ENCODE results near the gene CEACAM7.

The CEACAM7 gene

DNA sequence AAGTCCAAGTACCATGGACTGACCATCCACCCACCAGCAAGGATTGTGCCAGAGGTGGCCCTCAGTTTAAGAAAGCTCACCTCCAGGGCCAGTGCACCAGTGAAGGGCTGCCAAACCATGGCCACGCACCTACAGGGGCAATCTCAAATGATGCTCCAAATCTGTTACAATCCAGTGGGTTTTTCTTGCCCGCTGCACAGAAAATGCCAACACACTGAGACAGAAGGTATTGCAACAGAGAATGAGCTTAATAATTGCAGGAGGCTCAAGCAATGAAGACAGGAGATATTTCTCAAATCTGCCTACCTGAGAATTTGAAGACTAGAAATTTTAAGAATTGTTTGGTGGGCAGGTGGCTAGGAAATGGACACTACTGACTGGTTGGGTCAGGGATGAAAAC, 22.0 kb downstream of the CEACAM7 start (continued):
- TF ChIP-seq, protein P1, sequence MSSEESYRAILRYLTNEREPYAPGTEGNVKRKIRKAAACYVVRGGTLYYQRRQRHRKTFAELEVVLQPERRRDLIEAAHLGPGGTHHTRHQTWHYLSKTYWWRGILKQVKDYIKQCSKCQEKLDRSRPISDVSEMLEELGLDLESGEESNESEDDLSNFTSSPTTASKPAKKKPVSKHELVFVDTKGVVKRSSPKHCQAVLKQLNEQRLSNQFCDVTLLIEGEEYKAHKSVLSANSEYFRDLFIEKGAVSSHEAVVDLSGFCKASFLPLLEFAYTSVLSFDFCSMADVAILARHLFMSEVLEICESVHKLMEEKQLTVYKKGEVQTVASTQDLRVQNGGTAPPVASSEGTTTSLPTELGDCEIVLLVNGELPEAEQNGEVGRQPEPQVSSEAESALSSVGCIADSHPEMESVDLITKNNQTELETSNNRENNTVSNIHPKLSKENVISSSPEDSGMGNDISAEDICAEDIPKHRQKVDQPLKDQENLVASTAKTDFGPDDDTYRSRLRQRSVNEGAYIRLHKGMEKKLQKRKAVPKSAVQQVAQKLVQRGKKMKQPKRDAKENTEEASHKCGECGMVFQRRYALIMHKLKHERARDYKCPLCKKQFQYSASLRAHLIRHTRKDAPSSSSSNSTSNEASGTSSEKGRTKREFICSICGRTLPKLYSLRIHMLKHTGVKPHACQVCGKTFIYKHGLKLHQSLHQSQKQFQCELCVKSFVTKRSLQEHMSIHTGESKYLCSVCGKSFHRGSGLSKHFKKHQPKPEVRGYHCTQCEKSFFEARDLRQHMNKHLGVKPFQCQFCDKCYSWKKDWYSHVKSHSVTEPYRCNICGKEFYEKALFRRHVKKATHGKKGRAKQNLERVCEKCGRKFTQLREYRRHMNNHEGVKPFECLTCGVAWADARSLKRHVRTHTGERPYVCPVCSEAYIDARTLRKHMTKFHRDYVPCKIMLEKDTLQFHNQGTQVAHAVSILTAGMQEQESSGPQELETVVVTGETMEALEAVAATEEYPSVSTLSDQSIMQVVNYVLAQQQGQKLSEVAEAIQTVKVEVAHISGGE (tag by site-specific recombination; conservative IDR thresholded peaks at IDR 0.05; ENCODE audit: low read depth) = no peak
- TF ChIP-seq ZFP37 (tag by site-specific recombination; IDR thresholded peaks at IDR 0.05) (no peak), TCF7L2 (IDR thresholded peaks at IDR 0.05; ENCODE audit: borderline replicate concordance, low read depth, low read length) (no peak), ZNF585B (tag by site-specific recombination; IDR thresholded peaks at IDR 0.05) (no peak), KLF7 (tag by site-specific recombination; IDR thresholded peaks at IDR 0.05; ENCODE audit: borderline replicate concordance) (no peak), BCL11A (tag by site-specific recombination; IDR thresholded peaks at IDR 0.05; ENCODE audit: low read depth) (no peak), ZNF473 (tag by site-specific recombination; IDR thresholded peaks at IDR 0.05) (no peak), ZNF37A (tag by site-specific recombination; IDR thresholded peaks at IDR 0.05) (no peak), ZNF658 (tag by site-specific recombination; IDR thresholded peaks at IDR 0.05) (no peak), ZNF133 (tag by site-specific recombination; IDR thresholded peaks at IDR 0.05) (no peak), ZNF76 (tag by site-specific recombination; IDR thresholded peaks at IDR 0.05; ENCODE audit: borderline replicate concordance, low read depth) (no peak), ZNF202 (tag by site-specific recombination; IDR thresholded peaks at IDR 0.05; ENCODE audit: borderline replicate concordance) (no peak), ZNF433 (tag by site-specific recombination; IDR thresholded peaks at IDR 0.05; ENCODE audit: low read depth) (no peak), ZNF785 (tag by site-specific recombination; IDR thresholded peaks at IDR 0.05) (no peak), HOXC10 (CRISPR knock-in tag; IDR thresholded peaks at IDR 0.05) (no peak)
- TF ChIP-seq, protein P2, sequence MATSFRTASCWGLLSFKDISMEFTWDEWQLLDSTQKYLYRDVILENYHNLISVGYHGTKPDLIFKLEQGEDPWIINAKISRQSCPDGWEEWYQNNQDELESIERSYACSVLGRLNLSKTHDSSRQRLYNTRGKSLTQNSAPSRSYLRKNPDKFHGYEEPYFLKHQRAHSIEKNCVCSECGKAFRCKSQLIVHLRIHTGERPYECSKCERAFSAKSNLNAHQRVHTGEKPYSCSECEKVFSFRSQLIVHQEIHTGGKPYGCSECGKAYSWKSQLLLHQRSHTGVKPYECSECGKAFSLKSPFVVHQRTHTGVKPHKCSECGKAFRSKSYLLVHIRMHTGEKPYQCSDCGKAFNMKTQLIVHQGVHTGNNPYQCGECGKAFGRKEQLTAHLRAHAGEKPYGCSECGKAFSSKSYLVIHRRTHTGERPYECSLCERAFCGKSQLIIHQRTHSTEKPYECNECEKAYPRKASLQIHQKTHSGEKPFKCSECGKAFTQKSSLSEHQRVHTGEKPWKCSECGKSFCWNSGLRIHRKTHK (tag by site-specific recombination; IDR thresholded peaks at IDR 0.05) = no peak
- TF ChIP-seq, protein P3, sequence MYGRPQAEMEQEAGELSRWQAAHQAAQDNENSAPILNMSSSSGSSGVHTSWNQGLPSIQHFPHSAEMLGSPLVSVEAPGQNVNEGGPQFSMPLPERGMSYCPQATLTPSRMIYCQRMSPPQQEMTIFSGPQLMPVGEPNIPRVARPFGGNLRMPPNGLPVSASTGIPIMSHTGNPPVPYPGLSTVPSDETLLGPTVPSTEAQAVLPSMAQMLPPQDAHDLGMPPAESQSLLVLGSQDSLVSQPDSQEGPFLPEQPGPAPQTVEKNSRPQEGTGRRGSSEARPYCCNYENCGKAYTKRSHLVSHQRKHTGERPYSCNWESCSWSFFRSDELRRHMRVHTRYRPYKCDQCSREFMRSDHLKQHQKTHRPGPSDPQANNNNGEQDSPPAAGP (tag by site-specific recombination; IDR thresholded peaks at IDR 0.05) = no peak
- TF ChIP-seq, protein P4, sequence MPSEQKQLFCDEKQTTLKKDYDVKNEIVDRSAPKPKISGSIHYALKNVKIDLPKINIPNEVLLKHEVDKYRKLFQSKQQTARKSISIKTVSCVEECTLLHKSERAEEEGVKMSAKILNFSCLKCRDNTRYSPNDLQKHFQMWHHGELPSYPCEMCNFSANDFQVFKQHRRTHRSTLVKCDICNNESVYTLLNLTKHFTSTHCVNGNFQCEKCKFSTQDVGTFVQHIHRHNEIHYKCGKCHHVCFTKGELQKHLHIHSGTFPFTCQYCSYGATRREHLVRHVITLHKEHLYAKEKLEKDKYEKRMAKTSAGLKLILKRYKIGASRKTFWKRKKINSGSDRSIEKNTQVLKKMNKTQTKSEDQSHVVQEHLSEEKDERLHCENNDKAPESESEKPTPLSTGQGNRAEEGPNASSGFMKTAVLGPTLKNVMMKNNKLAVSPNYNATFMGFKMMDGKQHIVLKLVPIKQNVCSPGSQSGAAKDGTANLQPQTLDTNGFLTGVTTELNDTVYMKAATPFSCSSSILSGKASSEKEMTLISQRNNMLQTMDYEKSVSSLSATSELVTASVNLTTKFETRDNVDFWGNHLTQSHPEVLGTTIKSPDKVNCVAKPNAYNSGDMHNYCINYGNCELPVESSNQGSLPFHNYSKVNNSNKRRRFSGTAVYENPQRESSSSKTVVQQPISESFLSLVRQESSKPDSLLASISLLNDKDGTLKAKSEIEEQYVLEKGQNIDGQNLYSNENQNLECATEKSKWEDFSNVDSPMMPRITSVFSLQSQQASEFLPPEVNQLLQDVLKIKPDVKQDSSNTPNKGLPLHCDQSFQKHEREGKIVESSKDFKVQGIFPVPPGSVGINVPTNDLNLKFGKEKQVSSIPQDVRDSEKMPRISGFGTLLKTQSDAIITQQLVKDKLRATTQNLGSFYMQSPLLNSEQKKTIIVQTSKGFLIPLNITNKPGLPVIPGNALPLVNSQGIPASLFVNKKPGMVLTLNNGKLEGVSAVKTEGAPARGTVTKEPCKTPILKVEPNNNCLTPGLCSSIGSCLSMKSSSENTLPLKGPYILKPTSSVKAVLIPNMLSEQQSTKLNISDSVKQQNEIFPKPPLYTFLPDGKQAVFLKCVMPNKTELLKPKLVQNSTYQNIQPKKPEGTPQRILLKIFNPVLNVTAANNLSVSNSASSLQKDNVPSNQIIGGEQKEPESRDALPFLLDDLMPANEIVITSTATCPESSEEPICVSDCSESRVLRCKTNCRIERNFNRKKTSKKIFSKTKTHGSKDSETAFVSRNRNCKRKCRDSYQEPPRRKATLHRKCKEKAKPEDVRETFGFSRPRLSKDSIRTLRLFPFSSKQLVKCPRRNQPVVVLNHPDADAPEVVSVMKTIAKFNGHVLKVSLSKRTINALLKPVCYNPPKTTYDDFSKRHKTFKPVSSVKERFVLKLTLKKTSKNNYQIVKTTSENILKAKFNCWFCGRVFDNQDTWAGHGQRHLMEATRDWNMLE (tag by site-specific recombination; conservative IDR thresholded peaks at IDR 0.05; ENCODE audit: low read depth) = no peak
- TF ChIP-seq, protein P5, sequence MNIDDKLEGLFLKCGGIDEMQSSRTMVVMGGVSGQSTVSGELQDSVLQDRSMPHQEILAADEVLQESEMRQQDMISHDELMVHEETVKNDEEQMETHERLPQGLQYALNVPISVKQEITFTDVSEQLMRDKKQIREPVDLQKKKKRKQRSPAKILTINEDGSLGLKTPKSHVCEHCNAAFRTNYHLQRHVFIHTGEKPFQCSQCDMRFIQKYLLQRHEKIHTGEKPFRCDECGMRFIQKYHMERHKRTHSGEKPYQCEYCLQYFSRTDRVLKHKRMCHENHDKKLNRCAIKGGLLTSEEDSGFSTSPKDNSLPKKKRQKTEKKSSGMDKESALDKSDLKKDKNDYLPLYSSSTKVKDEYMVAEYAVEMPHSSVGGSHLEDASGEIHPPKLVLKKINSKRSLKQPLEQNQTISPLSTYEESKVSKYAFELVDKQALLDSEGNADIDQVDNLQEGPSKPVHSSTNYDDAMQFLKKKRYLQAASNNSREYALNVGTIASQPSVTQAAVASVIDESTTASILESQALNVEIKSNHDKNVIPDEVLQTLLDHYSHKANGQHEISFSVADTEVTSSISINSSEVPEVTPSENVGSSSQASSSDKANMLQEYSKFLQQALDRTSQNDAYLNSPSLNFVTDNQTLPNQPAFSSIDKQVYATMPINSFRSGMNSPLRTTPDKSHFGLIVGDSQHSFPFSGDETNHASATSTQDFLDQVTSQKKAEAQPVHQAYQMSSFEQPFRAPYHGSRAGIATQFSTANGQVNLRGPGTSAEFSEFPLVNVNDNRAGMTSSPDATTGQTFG (tag by site-specific recombination; IDR thresholded peaks at IDR 0.05; ENCODE audit: borderline replicate concordance) = no peak
- TF ChIP-seq, protein P6, sequence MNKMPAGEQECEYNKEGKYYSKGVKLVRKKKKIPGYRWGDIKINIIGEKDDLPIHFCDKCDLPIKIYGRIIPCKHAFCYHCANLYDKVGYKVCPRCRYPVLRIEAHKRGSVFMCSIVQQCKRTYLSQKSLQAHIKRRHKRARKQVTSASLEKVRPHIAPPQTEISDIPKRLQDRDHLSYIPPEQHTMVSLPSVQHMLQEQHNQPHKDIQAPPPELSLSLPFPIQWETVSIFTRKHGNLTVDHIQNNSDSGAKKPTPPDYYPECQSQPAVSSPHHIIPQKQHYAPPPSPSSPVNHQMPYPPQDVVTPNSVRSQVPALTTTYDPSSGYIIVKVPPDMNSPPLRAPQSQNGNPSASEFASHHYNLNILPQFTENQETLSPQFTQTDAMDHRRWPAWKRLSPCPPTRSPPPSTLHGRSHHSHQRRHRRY (tag by site-specific recombination; IDR thresholded peaks at IDR 0.05) = no peak
- TF ChIP-seq, protein P7, sequence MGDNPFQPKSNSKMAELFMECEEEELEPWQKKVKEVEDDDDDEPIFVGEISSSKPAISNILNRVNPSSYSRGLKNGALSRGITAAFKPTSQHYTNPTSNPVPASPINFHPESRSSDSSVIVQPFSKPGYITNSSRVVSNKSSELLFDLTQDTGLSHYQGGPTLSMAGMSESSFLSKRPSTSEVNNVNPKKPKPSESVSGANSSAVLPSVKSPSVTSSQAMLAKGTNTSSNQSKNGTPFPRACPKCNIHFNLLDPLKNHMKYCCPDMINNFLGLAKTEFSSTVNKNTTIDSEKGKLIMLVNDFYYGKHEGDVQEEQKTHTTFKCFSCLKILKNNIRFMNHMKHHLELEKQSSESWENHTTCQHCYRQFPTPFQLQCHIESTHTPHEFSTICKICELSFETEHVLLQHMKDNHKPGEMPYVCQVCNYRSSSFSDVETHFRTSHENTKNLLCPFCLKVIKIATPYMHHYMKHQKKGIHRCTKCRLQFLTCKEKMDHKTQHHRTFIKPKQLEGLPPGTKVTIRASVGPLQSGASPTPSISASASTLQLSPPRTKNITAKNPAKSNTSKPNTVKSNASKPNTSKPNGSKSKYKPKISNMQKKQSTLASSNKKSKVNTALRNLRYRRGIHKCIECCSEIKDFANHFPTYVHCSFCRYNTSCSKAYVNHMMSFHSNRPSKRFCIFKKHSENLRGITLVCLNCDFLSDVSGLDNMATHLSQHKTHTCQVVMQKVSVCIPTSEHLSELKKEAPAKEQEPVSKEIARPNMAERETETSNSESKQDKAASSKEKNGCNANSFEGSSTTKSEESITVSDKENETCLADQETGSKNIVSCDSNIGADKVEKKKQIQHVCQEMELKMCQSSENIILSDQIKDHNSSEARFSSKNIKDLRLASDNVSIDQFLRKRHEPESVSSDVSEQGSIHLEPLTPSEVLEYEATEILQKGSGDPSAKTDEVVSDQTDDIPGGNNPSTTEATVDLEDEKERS (tag by site-specific recombination; IDR thresholded peaks at IDR 0.05) = peak; percentile 98
